Bone marrow (tissue), 2 donors: ENCODE results near the gene TUBB2B.
A peak's percentile ranks its signal among the peaks of the same experiment; 100 is the strongest.

Source experiments
- DNase-seq, 2 donors: peaks; one replicate each; lab custom pipeline; 2025; lab: John Stamatoyannopoulos, UW

The TUBB2B gene

GRCh38 chr6:3227363-3228045, at the start of gene TUBB2B:
TUBB2B (minus strand) TSS chr6:3227653; CDS start chr6:3227543, 110 bp downstream.
- no peak for DNase-seq

- no peak for DNase-seq
These were observed 49.8 kb upstream of the TUBB2B start for GRCh38 chr6:3277251-3277650.

GRCh38 chr6:3276174-3277167, 49.0 kb upstream of the TUBB2B start:
- no peak for DNase-seq

GRCh38 chr6:3273707-3274521, 46.5 kb upstream of the TUBB2B start:
- DNase-seq = no peak

DNA sequence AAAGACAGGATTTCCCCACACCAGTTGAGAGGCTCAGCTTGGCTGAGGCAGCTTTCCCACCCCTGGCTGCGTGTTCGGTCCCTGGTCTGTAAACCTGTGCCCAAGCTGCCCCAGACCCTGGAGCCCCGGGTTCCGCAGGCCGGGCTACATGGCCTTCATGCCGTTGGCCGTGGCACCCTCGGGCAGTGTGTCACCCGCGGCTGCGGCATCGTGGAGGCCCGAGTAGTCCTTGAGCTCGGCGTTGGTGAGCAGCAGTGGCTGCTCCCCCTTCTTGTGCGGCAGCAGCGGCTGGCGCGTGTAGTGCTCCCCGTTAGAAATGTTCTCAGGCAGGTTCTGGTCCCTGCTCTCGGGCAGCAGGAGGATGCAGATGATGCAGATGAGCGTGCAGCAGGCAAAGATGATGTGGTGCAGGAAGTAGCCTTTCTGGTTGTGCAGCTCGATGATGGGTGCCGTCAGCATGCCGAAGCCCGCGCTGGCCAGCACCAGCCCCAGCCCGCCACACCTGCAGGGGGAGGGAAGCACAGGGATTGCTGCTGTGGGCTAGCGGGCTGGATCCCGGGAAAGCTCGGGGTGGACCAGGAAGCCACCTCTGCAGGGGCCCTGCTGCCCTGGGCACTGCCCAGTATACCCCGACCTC, 45.6 kb upstream of the TUBB2B start:
- DNase-seq = no peak

GRCh38 chr6:3271756-3272155, 44.3 kb upstream of the TUBB2B start:
- no peak for DNase-seq

DNA sequence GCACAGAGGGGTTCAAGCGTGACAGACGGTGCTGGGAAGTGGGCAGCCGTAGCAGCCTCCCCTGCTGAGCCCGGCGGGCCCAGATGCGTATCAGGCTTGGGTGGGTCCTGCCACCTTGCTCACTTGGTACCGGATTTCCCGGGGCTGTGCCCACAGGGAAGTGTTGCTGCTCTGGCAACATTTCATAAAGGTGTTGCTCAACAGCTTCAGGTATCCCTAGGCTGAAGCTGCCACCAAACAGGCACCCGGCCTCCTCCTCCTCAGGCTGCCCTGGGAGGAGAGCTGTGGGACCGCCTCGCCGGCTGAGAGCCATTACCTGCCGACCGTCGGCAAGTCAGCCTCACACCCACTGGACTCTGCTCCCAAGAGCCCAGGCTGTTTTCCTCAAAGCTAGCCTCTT, 42.8 kb upstream of the TUBB2B start:
- no peak for DNase-seq

DNA sequence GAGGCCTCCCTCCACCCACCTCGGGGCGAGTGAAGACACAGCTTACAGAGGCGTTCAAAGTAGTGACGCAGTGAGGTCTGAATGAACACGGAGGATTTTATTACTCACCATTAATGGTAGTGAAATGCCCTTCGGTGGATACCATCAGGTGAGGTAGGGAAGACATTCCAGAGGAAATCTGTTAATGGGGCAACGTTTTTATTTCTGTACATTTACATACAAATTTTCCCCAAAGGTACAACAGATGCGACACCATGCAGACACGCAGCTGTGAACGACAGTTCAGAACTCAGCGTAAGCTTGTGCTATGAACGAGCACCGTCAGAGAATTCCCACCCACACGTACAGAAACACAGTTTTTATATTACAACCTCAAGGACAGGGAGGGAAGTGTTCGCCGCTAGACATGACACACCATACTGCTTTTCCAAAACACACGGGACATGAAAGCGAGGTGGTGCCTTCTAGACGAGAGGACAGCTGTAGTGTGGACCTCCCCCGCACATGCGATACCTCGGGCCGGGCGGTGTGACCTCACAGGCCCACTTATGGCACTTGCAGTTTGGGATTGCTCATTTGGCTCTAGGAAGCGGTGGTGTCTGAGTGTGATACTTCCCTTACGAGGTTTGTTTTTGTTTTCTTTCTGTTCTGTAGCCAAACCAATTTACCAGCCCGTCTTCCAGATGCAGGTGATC, 42.0 kb upstream of the TUBB2B start:
- no peak for DNase-seq

DNA sequence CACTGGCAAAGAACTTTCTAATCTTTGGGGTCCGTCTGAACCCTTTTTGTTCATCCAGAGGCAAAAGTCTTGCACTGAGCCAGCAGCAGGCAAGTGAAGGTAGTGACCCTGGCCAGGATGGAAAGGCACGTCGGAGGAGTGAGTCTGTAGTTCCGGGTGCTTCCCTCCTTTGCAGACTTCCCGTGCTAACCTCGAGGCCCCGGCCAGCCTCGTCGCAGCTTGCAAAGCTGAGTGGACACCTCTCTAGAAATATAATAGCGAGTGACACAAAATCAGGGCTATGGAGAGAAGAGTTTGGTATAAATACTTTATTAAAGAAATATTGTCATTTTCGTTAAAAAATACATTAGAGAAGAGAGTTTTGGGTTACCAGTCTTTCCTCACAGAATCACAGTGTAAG, 41.2 kb upstream of the TUBB2B start:
- no peak for DNase-seq

GRCh38 chr6:3267162-3267561, 39.7 kb upstream of the TUBB2B start:
- no peak for DNase-seq

- DNase-seq = no peak
These were observed 38.7 kb upstream of the TUBB2B start for GRCh38 chr6:3266170-3266569.

GRCh38 chr6:3265671-3266070, 38.2 kb upstream of the TUBB2B start:
- no peak for DNase-seq

DNA sequence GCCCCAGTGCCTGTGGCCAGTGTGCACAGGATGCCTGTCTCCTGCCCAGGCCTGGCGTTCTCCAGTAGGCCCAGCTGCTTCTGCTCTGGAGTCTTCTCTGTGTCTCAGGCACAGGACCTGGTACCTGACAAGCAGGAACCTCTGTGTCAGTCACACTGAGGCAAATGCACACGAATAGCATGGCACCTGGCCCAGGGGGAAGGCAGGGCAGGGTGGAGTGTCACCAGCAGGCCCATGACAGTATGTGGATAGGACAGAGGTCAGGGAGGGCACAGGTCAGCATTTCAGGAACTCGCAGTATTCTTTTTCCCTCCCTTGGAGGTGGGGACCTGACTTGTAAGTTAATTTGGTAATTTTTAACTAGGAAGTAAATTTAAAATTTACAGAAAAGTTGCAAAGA, 36.9 kb upstream of the TUBB2B start:
- no peak for DNase-seq

DNA sequence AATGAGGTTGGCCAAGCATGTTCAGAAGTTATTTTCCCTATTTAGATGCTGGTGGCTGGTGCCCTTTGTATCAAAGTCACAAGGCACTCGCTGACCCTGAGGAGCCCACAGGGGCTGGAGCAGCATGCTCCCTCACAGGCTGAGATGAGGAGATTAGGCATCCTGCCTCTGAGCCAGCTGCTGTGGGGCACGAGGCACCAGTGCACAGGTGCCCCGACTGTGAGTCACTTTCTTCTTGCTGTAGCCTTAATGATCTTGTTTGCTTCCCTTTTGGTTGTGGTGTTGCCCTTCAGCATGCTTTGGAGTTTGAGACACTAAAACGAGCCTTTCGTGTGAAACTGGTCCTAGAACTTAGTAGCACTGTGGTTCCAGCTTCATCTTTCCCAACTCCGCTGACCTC, 35.6 kb upstream of the TUBB2B start:
- no peak for DNase-seq

DNA sequence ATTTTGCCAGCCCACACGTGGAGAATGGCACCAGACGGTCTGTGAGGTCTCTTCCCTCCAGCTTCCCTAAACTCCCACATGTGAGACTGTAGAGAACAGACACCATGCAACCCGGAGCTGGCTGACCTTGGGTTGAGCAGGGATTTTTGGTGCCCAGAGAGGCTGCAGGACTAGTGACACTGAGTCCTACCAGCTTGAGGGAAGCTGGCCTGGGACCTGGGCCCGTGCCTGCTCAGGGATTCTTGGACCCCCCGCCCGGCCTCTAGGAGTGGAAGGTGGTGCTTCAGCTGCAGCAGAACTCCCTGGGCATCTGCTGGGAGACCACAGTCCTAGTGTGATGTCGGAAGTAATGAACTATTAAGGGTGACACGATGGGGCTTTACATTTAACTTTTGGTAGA, 34.5 kb upstream of the TUBB2B start:
- no peak for DNase-seq

GRCh38 chr6:3261518-3261820, 34.0 kb upstream of the TUBB2B start:
- no peak for DNase-seq

DNA sequence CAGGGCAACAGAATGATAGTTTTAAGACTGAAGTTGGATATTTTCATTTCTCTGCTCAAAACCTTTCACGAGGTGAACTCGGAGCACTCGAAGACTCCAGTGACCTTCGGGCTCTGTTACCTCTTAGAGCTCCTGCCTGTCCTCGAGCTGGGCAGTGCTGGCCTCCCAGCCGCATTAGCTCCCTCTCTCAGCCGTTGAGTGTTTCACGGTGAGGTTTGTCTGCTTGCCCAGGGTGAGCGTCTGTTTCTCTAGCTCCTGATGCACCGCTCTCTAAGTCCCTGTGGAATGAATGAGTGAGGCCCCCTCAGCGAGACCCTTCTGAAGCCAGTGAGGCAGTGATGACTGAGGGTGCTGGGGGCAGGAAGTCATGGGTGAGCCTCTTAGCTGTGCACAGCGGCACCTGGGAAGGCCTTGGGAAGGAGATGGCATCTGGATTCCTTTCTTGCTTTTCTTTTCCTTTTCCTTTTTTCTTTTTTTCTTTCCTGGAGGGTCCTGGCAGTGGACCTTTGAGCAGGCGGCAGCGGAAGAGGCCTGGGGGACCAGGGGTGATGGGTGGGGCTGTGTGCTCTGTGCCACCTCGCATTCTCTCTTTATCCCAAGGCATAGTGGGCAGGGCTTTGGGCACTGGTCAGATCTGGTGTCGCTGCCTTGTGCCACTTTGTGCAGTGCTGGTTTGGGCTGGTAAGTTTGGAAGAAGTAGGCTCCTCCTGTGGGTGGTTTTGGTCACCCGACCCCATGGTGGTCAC, 33.5 kb upstream of the TUBB2B start:
- no peak for DNase-seq

GRCh38 chr6:3260296-3260695, 32.8 kb upstream of the TUBB2B start:
- DNase-seq = no peak

DNA sequence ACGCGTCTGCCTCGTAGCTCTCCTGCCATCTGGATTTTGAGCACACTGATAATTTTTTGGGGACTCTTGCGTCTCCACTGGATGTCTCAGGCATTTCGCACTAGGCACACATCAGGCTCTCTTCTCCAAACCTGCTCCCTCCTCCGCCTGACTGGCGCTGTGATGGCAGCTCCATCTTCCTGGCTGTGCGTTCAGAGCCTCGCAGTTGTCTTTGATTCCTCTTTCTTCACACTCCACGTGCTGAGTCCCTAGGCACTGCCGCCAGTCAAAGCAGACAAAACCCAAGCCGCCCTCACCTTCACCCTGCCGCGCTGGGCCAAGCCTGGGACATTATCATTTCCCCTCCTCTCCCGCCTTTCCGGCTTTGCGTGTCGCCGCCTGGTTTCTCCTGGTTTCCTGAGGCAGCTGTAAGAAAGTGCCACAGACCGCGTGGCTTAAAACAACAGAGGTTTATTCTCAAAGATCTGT, 32.1 kb upstream of the TUBB2B start:
- DNase-seq = peak; percentile 17

DNA sequence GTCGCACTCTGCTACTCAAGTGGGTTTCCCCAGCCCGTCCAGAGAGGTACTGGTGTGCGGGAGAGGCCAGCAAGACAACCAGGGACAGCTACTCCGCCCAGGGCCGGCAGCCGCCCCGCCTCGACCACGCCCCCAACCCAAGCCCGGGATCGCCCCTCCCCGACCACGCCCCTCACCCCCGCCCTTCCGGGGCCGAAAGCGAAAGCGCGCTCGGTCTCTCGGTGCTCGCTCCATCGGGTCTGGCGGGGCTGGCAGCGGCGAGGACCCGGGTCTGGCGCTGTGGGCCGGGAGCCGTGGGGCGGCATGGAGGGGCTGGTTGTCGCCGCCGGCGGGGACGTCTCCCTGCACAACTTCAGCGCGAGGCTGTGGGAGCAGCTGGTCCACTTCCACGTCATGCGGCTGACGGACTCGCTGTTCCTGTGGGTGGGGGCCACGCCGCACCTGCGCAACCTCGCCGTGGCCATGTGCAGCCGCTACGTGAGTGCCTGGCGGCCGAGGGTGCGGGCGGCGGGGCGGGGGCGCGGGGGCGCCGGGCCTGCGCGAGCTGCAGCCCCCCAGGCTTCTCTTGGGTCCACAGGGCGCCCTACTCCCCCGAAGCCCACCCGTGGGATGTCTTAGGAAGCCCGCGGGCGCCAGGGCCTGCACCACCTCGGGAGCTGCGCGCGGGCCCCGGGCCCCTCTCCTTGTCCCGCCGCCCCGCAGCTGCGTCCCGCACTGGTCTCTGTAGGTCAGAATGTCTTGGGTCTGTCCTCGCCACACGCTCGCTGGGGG, 31.5 kb upstream of the TUBB2B start, which contains the start of gene PSMG4:
Gene PSMG4 (plus strand): TSS at position 228 of the 771 bp plus-strand sequence. CDS start 76 bp downstream, at position 304.
- DNase-seq = peak; percentile 71 to 94
